GM19025 (cell line): ENCODE results near the gene SLC16A5.
A peak's percentile ranks its signal among the peaks of the same experiment; 100 is the strongest.
"Not testable (repeated sequence)": the region's sequence is repeated elsewhere in the genome, so short reads cannot be mapped to it uniquely, and the experiment has no call there.

Experiments
- ATAC-seq: cut with Tn5 transposase; IDR thresholded peaks from one replicate; pipeline ENCODE4 v1.9.1; 2021; ENCODE audit warnings: mild to moderate bottlenecking, low read depth, moderate library complexity; ENCODE audit not compliant: unreplicated experiment

The SLC16A5 gene

GRCh38 chr17:75087558-75088453 is at the start of gene SLC16A5:
Gene SLC16A5, plus strand, starts transcription at chr17:75087954. Its CDS starts 5,683 bp downstream, at chr17:75093637.
- peak; percentile 45 for ATAC-seq

DNA sequence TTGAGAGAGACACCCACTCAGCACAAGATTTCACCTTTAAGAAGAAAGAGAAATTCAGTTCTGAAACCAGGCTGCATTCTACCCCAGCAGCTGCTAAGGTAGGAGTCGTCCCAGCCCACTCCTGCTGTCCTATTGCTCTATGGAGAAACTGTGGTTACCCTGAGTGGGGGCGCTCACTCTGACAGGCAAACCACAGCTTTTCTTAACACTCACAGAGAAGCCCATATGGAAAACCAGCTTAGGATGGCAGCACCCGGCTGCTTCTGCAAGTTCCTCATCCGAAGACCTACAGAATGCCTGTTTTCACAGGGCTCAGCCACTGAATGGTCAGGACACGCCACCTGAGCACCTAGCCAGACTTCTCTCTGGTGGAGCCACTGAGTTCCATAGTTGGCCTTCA is 48.5 kb upstream of the SLC16A5 start:
- no peak for ATAC-seq

- no peak for ATAC-seq
These were observed 46.0 kb upstream of the SLC16A5 start for GRCh38 chr17:75041656-75042280.

DNA sequence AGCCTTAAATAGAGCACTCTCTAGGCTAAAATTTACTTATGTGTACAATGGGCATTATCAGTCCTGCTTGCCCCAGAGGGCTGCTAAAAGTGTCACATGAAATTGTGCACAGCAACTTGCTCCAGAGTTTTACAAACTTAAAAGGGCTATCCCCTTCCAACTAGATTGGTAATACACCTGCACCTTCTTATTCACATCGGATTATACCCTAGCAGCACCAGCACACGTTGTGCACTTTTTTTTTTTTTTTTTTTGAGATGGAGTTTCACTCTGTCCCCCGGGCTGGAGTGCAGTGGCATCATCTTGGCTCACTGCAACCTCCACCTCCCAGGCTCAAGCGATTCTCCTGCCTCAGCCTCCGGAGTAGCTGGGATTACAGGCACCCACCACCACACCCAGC is 44.0 kb upstream of the SLC16A5 start:
- not testable (repeated sequence) for ATAC-seq

- no peak for ATAC-seq
These were observed 43.0 kb upstream of the SLC16A5 start for GRCh38 chr17:75044716-75045115.

DNA sequence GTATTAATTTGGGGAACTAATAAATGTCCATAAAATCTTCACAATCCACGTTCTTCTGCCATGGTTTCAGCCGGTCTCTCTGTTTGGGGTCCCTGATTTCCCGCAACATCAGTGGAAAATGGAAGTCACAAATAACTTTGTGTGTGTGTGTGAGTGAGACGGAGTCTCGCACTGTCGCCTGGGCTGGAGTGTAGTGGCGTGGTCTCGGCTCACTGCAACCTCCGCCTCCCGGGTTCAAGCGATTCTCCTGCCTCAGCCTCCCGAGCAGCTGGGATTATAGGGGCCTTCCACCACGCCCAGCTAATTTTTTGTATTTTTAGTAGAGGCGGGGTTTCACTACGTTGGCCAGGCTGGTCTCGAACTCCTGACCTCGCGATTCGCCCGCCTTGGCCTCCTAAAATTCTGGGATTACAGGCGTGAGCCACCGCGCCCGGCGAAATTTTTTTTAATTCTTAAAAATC is 41.8 kb upstream of the SLC16A5 start:
- not testable (repeated sequence) for ATAC-seq

DNA sequence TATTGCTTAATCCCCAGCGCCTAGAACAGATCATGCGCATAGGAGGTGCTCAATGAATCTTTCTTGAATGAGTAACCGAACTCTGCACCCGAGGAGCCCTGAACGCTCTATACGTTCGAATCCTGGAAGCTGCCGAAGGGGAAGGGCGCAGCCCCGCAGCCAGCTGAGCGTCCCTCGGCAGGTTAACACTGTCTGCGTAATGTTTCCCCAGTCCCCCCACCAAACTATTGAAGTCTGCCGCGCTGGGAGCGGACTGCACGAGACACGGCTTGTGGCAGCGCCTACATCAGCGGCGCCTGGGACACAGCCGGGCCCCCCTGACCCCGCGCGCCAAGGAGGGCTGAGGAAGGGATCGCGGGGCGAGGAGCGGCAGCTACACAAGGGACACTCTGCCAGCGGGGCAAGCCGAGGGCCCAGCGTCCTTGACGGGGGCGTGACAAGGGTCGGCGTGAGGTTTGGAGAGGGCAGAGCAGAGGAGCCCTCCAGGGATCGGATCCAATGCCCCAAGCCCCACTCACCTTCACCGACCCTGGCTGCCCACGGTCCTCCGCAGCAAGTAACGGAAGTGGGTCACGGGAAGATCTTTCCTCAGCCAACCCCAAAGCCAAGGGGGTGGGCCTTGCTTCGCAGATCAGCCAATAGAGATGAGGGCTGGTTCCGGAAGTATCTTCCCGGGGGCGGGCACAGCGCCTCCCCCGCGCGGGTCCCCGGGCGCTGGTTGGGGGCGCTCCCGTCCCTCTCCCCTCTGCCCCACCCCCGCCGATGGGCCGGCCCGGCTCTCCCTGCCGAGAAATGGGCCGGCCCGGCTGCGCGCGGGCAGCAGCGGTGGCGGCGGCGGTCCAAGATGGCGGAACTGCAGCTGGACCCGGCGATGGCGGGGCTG is 41.1 kb upstream of the SLC16A5 start, which contains the start of the genes ATP5PD and KCTD2:
Gene ATP5PD (minus strand): TSS at position 563 of the 883 bp plus-strand sequence. CDS start 4,319 bp downstream, outside the sequence.
Gene KCTD2 (plus strand): TSS at position 819 of the 883 bp plus-strand sequence. CDS start 26 bp downstream, at position 845.
- ATAC-seq, result peak; percentile 97

GRCh38 chr17:75047398-75048098 is 40.2 kb upstream of the SLC16A5 start:
- ATAC-seq, result peak; percentile 8

- no peak for ATAC-seq
These were observed 39.4 kb upstream of the SLC16A5 start for GRCh38 chr17:75048249-75048878.

GRCh38 chr17:75049057-75049456 is 38.7 kb upstream of the SLC16A5 start:
- no peak for ATAC-seq

- ATAC-seq, result no peak
These were observed 38.0 kb upstream of the SLC16A5 start for GRCh38 chr17:75049706-75050105.

DNA sequence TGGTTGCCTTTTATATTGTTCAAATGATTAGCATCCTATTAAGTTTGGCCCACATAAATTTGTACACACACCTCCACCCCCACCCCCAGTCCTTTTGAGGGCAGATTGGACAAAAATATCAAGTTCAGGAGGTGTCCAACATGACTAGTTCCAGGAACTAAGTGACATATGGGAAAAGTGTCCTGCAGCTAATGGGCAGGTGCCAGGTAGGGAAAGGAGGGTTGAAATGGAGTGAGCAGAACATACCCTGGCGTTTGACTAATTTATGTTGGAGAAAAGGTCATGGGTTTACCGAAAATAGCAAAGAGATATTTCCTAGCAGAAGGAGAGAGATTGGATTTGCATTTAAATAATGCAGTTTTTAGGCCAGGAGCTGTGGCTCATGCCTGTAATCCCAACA is 35.8 kb upstream of the SLC16A5 start:
- ATAC-seq, result no peak

DNA sequence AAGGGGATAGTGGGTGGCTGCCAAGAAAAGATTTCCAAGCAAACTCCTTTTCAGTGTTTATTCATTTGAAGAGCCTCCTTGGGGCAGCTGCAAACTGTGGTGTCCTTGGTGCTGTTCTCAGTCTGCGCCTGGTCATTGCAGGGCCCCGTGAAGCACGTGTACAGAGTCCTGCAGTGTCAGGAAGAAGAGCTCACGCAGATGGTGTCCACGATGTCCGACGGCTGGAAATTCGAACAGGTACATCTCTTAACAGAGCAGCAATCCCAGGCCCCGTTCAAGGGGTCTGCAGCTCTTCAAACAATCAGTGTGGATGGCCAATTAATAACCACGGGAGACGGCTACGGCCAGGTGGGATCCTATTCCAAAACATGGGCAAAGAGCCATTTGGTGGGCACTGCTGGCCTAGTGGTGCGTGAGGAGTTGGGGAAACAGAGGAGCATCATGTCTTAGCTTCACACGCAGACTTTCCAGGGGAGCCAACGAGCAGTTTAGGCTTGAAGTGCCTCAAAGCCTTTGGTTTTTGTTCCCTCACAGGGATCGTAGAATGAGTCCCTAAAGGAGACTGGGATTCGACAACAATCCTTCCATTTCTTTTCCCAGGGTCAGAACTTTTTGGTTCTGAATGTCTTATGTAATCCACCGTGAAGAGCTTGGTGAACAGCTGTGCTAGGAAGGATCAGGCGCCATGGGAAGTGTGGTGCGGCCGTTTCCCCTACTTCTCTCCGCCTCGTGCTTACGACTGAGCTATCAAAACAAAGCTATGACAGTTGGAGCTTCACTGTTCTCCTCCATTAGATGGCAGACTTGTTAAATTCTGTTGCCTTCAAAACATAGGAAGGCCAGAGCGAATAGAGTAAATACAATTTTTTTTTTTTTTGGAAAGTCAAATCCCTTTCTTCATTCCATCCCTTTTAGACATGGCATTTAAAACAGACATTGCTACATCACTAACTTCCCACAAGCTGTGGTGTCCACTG is 28.1 kb upstream of the SLC16A5 start:
- ATAC-seq, result no peak

- ATAC-seq, result no peak
These were observed 27.2 kb upstream of the SLC16A5 start for GRCh38 chr17:75060434-75061054.

GRCh38 chr17:75061055-75061438 is 26.7 kb upstream of the SLC16A5 start:
- no peak for ATAC-seq

DNA sequence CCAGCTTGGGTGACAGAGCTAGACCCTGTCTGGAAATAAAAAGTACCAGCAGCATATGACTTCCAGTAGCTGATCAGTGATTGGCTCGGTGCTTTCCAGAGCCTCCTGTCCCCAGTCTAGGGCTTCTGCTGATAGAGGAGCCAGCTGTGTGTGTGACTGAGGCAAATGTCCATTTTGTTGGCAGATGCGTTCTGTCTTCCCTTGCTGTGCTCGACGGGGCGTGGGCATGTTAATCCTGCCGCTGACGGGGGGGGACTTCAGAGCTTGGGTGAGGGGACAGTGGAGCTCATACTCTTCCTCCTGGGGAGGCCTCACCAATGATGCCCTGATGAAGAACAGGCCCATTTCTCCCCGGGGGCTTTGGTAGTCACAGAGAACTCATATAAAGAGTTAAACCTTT is 26.1 kb upstream of the SLC16A5 start:
- ATAC-seq, result no peak

GRCh38 chr17:75063201-75063600 is 24.6 kb upstream of the SLC16A5 start:
- ATAC-seq, result no peak

DNA sequence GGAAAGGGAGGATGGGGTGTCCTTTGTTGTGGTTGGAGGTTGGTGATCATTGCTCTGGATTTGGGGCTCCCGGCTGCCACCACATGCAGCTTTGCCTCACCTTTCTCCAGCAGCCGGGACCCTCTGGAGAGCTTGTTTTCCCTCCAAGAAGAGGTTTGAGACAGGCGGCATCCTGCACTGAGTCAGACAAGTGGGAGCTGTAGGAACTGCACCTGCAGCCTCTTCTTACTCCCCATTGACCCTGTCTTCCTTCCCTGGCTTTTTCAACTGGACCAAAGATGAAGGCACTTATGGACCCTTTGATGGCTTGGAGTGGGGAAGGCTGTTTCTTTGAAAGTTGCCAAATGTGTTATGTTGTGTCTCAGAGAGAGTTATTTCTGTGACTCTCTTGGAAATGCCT is 24.1 kb upstream of the SLC16A5 start:
- no peak for ATAC-seq
